ENCODE measurements around the gene IQGAP3.
"Not testable (repeated sequence)": the region's sequence is repeated elsewhere in the genome, so short reads cannot be mapped to it uniquely, and the experiment has no call there.

IQGAP3 gene

GRCh38 chr1:156560585-156561163 is 11.7 kb downstream of the IQGAP3 start:
- Histone ChIP-seq H3K9ac (ENCODE audit: low read depth, low read length) (no peak overlapping the region), H3K9me3 (replicated peaks; ENCODE audit: low read length) (no peaks in the 10 kb centered on the region), H3K36me3 (ENCODE audit: insufficient read depth, low read length) (peaks cover 39% of the 10 kb centered on the region), H3K4me3 (ENCODE audit: low read length) (no peak overlapping the region), H3K4me1 (ENCODE audit: control insufficient read depth, insufficient read depth, low read length) (no peaks in the 10 kb centered on the region), H3K27me3 (ENCODE audit: control insufficient read depth, insufficient read depth, low read length) (no peaks in the 10 kb centered on the region), H3K4me2 (ENCODE audit: low read length) (no peak overlapping the region)

- H3K9ac ChIP-seq (ENCODE audit: low read depth, low read length), result no peak overlapping the region
- no peak overlapping the region for H3K4me2 ChIP-seq (ENCODE audit: low read length)
- H3K27me3 ChIP-seq (ENCODE audit: control insufficient read depth, insufficient read depth, low read length), result no peaks in the 10 kb centered on the region
- peaks cover 40% of the 10 kb centered on the region for H3K36me3 ChIP-seq (ENCODE audit: insufficient read depth, low read length)
- H3K9me3 ChIP-seq (replicated peaks; ENCODE audit: low read length), result no peaks in the 10 kb centered on the region
- H3K4me1 ChIP-seq (ENCODE audit: control insufficient read depth, insufficient read depth, low read length), result no peaks in the 10 kb centered on the region
- H3K4me3 ChIP-seq (ENCODE audit: low read length), result no peak overlapping the region
These were observed 12.5 kb downstream of the IQGAP3 start for GRCh38 chr1:156559797-156560385.

GRCh38 chr1:156559086-156559796 is 13.1 kb downstream of the IQGAP3 start:
- H3K4me3 ChIP-seq (ENCODE audit: low read length), result no peak overlapping the region
- peaks cover 41% of the 10 kb centered on the region for H3K36me3 ChIP-seq (ENCODE audit: insufficient read depth, low read length)
- no peak overlapping the region for H3K9ac ChIP-seq (ENCODE audit: low read depth, low read length)

DNA sequence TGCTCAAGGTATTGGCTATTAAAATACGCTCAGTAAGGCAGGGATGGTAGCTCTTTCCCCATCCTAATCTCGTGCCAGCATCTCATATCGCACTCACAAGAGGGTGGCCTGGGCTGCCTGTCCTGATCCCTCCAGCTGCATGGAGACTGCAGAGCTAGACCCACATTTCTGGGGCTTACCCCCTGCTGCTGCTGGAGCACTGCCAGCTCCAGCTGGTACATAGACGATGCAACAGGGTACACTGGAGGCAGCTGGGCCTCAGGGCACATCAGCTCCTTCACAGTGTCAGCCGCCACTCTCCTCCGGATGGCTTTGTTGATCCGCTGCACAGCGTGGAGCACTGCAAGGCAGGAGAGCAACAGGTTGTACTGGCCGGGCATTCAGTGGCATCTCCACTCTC is 16.0 kb downstream of the IQGAP3 start:
- Histone ChIP-seq H3K27me3 (ENCODE audit: control insufficient read depth, insufficient read depth, low read length) (no peaks in the 10 kb centered on the region), H3K9ac (ENCODE audit: low read depth, low read length) (no peak overlapping the region), H3K4me2 (ENCODE audit: low read length) (no peak overlapping the region), H3K4me3 (ENCODE audit: low read length) (no peak overlapping the region), H3K9me3 (replicated peaks; ENCODE audit: low read length) (no peaks in the 10 kb centered on the region), H3K4me1 (ENCODE audit: control insufficient read depth, insufficient read depth, low read length) (peaks cover 12% of the 10 kb centered on the region), H3K36me3 (ENCODE audit: insufficient read depth, low read length) (peaks cover 32% of the 10 kb centered on the region)

More at GRCh38 chr1:156559086-156559796, 13.1 kb downstream of the IQGAP3 start:
- Histone ChIP-seq H3K4me2 (ENCODE audit: low read length) (no peak overlapping the region), H3K9me3 (replicated peaks; ENCODE audit: low read length) (no peaks in the 10 kb centered on the region), H3K4me1 (ENCODE audit: control insufficient read depth, insufficient read depth, low read length) (no peaks in the 10 kb centered on the region), H3K27me3 (ENCODE audit: control insufficient read depth, insufficient read depth, low read length) (no peaks in the 10 kb centered on the region)

DNA sequence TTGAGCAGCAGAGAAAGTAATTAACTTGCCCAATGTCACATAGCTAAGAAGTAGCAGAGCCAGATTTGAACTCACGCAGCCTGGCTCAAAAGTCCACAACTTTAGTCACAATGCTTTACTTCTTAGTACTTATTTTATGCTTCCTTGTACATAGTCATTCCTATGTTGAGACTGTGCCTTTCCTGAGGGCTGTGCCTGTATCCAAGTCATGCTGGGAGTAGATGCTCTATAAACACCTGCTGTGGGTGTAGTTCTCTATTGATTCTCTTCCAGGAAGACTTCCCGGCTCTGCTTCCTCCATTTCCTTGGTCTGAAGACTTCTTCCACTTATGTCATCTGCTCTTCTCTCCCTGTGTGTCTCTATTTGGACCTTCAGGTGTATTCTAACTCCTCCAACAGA is 16.6 kb downstream of the IQGAP3 start:
- H3K36me3 ChIP-seq (ENCODE audit: insufficient read depth, low read length), result peaks cover 37% of the 10 kb centered on the region
- no peak overlapping the region for H3K4me2 ChIP-seq (ENCODE audit: low read length)
- no peaks in the 10 kb centered on the region for H3K27me3 ChIP-seq (ENCODE audit: control insufficient read depth, insufficient read depth, low read length)
- no peak overlapping the region for H3K4me3 ChIP-seq (ENCODE audit: low read length)
- H3K9me3 ChIP-seq (replicated peaks; ENCODE audit: low read length), result no peaks in the 10 kb centered on the region
- no peak overlapping the region for H3K9ac ChIP-seq (ENCODE audit: low read depth, low read length)
- H3K4me1 ChIP-seq (ENCODE audit: control insufficient read depth, insufficient read depth, low read length), result peaks cover 12% of the 10 kb centered on the region

GRCh38 chr1:156554971-156555370 is 17.4 kb downstream of the IQGAP3 start:
- H3K9ac ChIP-seq (ENCODE audit: low read depth, low read length), result no peak overlapping the region
- H3K4me3 ChIP-seq (ENCODE audit: low read length), result no peak overlapping the region
- H3K4me2 ChIP-seq (ENCODE audit: low read length), result no peak overlapping the region
- no peaks in the 10 kb centered on the region for H3K9me3 ChIP-seq (replicated peaks; ENCODE audit: low read length)
- peaks cover 38% of the 10 kb centered on the region for H3K36me3 ChIP-seq (ENCODE audit: insufficient read depth, low read length)
- H3K4me1 ChIP-seq (ENCODE audit: control insufficient read depth, insufficient read depth, low read length), result peaks cover 12% of the 10 kb centered on the region
- no peaks in the 10 kb centered on the region for H3K27me3 ChIP-seq (ENCODE audit: control insufficient read depth, insufficient read depth, low read length)

- no peaks in the 10 kb centered on the region for H3K9me3 ChIP-seq (replicated peaks; ENCODE audit: low read length)
- H3K4me2 ChIP-seq (ENCODE audit: low read length), result no peak overlapping the region
- no peak overlapping the region for H3K9ac ChIP-seq (ENCODE audit: low read depth, low read length)
- H3K36me3 ChIP-seq (ENCODE audit: insufficient read depth, low read length), result peaks cover 28% of the 10 kb centered on the region
- H3K27me3 ChIP-seq (ENCODE audit: control insufficient read depth, insufficient read depth, low read length), result no peaks in the 10 kb centered on the region
- H3K4me1 ChIP-seq (ENCODE audit: control insufficient read depth, insufficient read depth, low read length), result peaks cover 12% of the 10 kb centered on the region
- H3K4me3 ChIP-seq (ENCODE audit: low read length), result no peak overlapping the region
These were observed 18.4 kb downstream of the IQGAP3 start for GRCh38 chr1:156553860-156554485.

DNA sequence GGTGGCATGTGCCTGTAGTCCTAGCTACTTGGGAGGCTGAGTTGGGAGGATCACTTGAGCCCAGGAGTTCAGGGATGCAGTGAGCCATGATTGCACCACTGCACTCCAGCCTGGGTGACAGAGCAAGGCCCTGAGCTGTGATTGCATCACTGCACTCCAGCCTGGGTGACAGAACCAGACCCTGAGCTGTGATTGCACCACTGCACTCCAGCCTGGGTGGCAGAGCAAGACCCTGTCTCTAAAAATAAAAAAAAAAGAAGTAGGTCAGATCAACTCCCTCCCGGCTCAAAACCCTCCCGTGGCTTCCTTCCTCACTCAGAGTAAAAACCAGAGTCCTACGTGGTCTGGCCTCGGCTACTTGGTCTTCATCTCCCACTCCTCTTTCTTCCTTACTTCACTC is 19.4 kb downstream of the IQGAP3 start:
- not testable (repeated sequence) for H3K27me3 ChIP-seq (ENCODE audit: control insufficient read depth, insufficient read depth, low read length); H3K9me3 ChIP-seq (replicated peaks; ENCODE audit: low read length); H3K4me2 ChIP-seq (ENCODE audit: low read length); H3K4me3 ChIP-seq (ENCODE audit: low read length); H3K9ac ChIP-seq (ENCODE audit: low read depth, low read length)
- peaks cover 28% of the 10 kb centered on the region for H3K36me3 ChIP-seq (ENCODE audit: insufficient read depth, low read length)
- peaks cover 12% of the 10 kb centered on the region for H3K4me1 ChIP-seq (ENCODE audit: control insufficient read depth, insufficient read depth, low read length)

DNA sequence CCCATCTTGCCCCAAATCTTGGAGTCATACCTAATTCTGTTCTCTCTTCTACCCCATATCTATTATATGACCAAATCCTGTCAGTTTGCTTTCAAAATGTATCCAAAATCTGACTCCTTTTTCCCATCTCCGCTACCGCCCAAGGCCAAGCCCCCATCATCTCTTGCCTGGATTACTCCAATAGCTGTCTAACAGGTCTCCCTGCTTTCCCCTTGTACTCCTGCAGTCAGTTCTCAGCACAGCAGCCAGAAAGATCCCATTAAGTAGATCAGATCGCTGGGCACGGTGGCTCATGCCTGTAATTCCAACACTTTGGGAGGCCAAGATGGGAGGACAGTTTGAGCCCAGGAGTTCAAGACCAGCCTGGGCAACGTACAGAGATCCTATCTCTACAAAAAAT is 19.8 kb downstream of the IQGAP3 start:
- H3K36me3 ChIP-seq (ENCODE audit: insufficient read depth, low read length), result peaks cover 28% of the 10 kb centered on the region
- H3K4me2 ChIP-seq (ENCODE audit: low read length), result no peak overlapping the region
- no peak overlapping the region for H3K9ac ChIP-seq (ENCODE audit: low read depth, low read length)
- H3K4me1 ChIP-seq (ENCODE audit: control insufficient read depth, insufficient read depth, low read length), result peaks cover 12% of the 10 kb centered on the region
- no peak overlapping the region for H3K4me3 ChIP-seq (ENCODE audit: low read length)
- no peaks in the 10 kb centered on the region for H3K27me3 ChIP-seq (ENCODE audit: control insufficient read depth, insufficient read depth, low read length)
- H3K9me3 ChIP-seq (replicated peaks; ENCODE audit: low read length), result no peaks in the 10 kb centered on the region

GRCh38 chr1:156551869-156552268 is 20.5 kb downstream of the IQGAP3 start:
- Histone ChIP-seq H3K4me2 (ENCODE audit: low read length) (peak overlapping the region; percentile 7), H3K36me3 (ENCODE audit: insufficient read depth, low read length) (peaks cover 31% of the 10 kb centered on the region)

GRCh38 chr1:156551066-156551643 is 21.2 kb downstream of the IQGAP3 start:
- Histone ChIP-seq H3K4me3 (ENCODE audit: low read length) (no peak overlapping the region), H3K4me1 (ENCODE audit: control insufficient read depth, insufficient read depth, low read length) (peaks cover 12% of the 10 kb centered on the region), H3K9me3 (replicated peaks; ENCODE audit: low read length) (no peaks in the 10 kb centered on the region), H3K27me3 (ENCODE audit: control insufficient read depth, insufficient read depth, low read length) (no peaks in the 10 kb centered on the region), H3K9ac (ENCODE audit: low read depth, low read length) (no peak overlapping the region), H3K36me3 (ENCODE audit: insufficient read depth, low read length) (peaks cover 31% of the 10 kb centered on the region), H3K4me2 (ENCODE audit: low read length) (no peak overlapping the region)

More at GRCh38 chr1:156551869-156552268, 20.5 kb downstream of the IQGAP3 start:
- peaks cover 12% of the 10 kb centered on the region for H3K4me1 ChIP-seq (ENCODE audit: control insufficient read depth, insufficient read depth, low read length)
- no peaks in the 10 kb centered on the region for H3K9me3 ChIP-seq (replicated peaks; ENCODE audit: low read length)
- H3K27me3 ChIP-seq (ENCODE audit: control insufficient read depth, insufficient read depth, low read length), result no peaks in the 10 kb centered on the region
- H3K4me3 ChIP-seq (ENCODE audit: low read length), result no peak overlapping the region
- H3K9ac ChIP-seq (ENCODE audit: low read depth, low read length), result no peak overlapping the region
